OCI-LY3 (cell line): Measurements from ENCODE around the gene ZGRF1.

Source experiments
- EZH2phosphoT487 ChIP-seq: fragments of 200-600 bp; shearing (Covaris generic); IDR thresholded peaks from 2 replicates; pipeline ENCODE4 v1.6.1; 2018; ENCODE audit warnings: antibody characterized with exemption, mixed run types, low read depth
- TF ChIP-seq, protein P1 (sequence below): fragments of 200-600, 300-600 bp; sonication (generic); IDR thresholded peaks from 2 replicates; pipeline ENCODE4 v1.5.1; 2014; ENCODE audit warnings: antibody characterized with exemption, low read length, low read depth

DNA sequence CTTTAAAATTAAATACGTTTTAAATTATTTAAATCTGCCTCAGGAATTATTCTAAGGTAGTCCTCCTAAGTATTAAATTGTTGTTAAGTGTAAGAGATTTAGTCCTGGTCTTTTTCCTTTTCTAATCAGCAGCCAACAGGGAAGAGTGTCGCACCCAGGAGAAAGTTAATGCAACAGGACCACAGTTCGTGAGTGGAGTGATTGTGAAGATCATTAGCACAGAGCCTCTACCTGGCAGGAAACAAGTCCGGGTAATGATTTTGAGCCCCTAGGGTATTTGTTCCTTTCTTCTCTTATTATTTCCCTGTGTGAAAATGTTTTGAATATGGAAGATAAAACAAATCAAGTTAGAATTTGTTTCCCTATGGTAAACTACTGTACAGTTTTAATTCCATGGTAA lies 13.6 kb upstream of the ZGRF1 start:
- TF ChIP-seq, protein P1, sequence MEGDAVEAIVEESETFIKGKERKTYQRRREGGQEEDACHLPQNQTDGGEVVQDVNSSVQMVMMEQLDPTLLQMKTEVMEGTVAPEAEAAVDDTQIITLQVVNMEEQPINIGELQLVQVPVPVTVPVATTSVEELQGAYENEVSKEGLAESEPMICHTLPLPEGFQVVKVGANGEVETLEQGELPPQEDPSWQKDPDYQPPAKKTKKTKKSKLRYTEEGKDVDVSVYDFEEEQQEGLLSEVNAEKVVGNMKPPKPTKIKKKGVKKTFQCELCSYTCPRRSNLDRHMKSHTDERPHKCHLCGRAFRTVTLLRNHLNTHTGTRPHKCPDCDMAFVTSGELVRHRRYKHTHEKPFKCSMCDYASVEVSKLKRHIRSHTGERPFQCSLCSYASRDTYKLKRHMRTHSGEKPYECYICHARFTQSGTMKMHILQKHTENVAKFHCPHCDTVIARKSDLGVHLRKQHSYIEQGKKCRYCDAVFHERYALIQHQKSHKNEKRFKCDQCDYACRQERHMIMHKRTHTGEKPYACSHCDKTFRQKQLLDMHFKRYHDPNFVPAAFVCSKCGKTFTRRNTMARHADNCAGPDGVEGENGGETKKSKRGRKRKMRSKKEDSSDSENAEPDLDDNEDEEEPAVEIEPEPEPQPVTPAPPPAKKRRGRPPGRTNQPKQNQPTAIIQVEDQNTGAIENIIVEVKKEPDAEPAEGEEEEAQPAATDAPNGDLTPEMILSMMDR = no peak
- no peak for TF ChIP-seq EZH2phosphoT487
